Lung (tissue), 12 donors: Measurements from ENCODE around the gene SOX9. TPM values are rescaled to one million over a fixed set of nuclear protein-coding genes. Genes with fewer than 3 reads are reported as not detected.
A peak's percentile ranks its signal among the peaks of the same experiment; 100 is the strongest.

ENCODE experiments used
- ATAC-seq: fragments of 200-7000 bp; cut with Tn5 transposase; one replicate; pipeline ENCODE4 v1.9.1; 2020; ENCODE audit warnings: moderate number of reproducible peaks; ENCODE audit not compliant: insufficient read depth, low FRiP score
- DNase-seq, 3 donors: peaks; one replicate each; pipeline ENCODE4 v3.0.0-alpha.2; 2013 to 2017
- H3K27ac ChIP-seq, 2 donors: one replicate each; pipeline ENCODE4 v1.5.1; 2013; ENCODE audit warnings: mild to moderate bottlenecking in 2 of 2, moderate library complexity in 2 of 2, control low read depth in 1 of 2, inconsistent platforms in 1 of 2, low read depth in 1 of 2, low read length in 1 of 2
- H3K27me3 ChIP-seq, 3 donors: one replicate each; pipeline ENCODE4 v1.5.1; 2013; ENCODE audit warnings: low read length in 2 of 3; ENCODE audit not compliant: control insufficient read depth in 3 of 3, insufficient read depth in 3 of 3
- H3K36me3 ChIP-seq, 4 donors: one replicate each; pipeline ENCODE4 v1.5.1; 2013; ENCODE audit warnings: low read length in 4 of 4, mild to moderate bottlenecking in 1 of 4, moderate library complexity in 1 of 4; ENCODE audit not compliant: control insufficient read depth in 4 of 4, insufficient read depth in 4 of 4
- H3K4me1 ChIP-seq, 5 donors: one replicate each; pipeline ENCODE4 v1.5.1; 2013; ENCODE audit warnings: low read length in 5 of 5, mild to moderate bottlenecking in 2 of 5, moderate library complexity in 1 of 5; ENCODE audit not compliant: control insufficient read depth in 5 of 5, insufficient read depth in 5 of 5
- H3K4me3 ChIP-seq: one replicate; pipeline ENCODE4 v1.5.1; 2013; ENCODE audit warnings: mild to moderate bottlenecking, control low read depth, moderate library complexity
- H3K9ac ChIP-seq, 2 donors: one replicate each; pipeline ENCODE4 v1.5.1; 2013; ENCODE audit warnings: low read length in 2 of 2, control low read depth in 1 of 2; ENCODE audit not compliant: insufficient read depth in 1 of 2
- H3K9me3 ChIP-seq, 4 donors: one replicate each; pipeline ENCODE4 v1.5.1; 2013; ENCODE audit warnings: low read length in 3 of 4, mild to moderate bottlenecking in 1 of 4, moderate library complexity in 1 of 4; ENCODE audit not compliant: control insufficient read depth in 4 of 4, insufficient read depth in 3 of 4
- WGBS, 2 donors: extraction: QIAGEN DNeasy Blood & Tissue Kit; methylation state at CpG; one replicate each; pipeline ENCODE4 v1.1.7; 2013; 5-methylcytosine and 5-hydroxymethylcytosine counted together
- polyA plus RNA-seq, 2 donors: library from polyadenylated mRNA; stranded (reverse); fragments of 200-250 nt; gene quantifications; one replicate each; pipeline ENCODE4 v1.2.1, GENCODE V29; 2013
- total RNA-seq, 2 donors: library from RNA; depleted of rRNA in 1 of 2; stranded (reverse); fragments of >200 nt in 1 of 2; gene quantifications; one replicate each; pipeline ENCODE4 v1.2.1, GENCODE V29; 2014 to 2021
- TF ChIP-seq, protein P1 (sequence below): IDR thresholded peaks from 2 replicates; pipeline ENCODE4 v1.5.1; 2012; ENCODE audit warnings: mild to moderate bottlenecking; ENCODE audit errors: control extremely low read depth, extremely low read depth
- donor health status: control.
- donor health status: control.
- donor health status: Bipolar disorder and iron deficiency.
- donor health status: healthy.
- donor health status: DM: yes; HTN: yes; CAD: no.

Gene SOX9
- total and polyA plus RNA-seq, 4 donors: 2.3 to 19.2 (median 3.8) TPM

GRCh38 chr17:72126575-72127486, 6.0 kb downstream of the SOX9 start:
- DNase-seq (peak; percentile 30 to 57 (median 40)), ATAC-seq (no peak)
- TF ChIP-seq, protein P1, sequence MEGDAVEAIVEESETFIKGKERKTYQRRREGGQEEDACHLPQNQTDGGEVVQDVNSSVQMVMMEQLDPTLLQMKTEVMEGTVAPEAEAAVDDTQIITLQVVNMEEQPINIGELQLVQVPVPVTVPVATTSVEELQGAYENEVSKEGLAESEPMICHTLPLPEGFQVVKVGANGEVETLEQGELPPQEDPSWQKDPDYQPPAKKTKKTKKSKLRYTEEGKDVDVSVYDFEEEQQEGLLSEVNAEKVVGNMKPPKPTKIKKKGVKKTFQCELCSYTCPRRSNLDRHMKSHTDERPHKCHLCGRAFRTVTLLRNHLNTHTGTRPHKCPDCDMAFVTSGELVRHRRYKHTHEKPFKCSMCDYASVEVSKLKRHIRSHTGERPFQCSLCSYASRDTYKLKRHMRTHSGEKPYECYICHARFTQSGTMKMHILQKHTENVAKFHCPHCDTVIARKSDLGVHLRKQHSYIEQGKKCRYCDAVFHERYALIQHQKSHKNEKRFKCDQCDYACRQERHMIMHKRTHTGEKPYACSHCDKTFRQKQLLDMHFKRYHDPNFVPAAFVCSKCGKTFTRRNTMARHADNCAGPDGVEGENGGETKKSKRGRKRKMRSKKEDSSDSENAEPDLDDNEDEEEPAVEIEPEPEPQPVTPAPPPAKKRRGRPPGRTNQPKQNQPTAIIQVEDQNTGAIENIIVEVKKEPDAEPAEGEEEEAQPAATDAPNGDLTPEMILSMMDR: no peak
- H3K9ac ChIP-seq: no peak overlapping the region
- H3K36me3 ChIP-seq: peaks cover 0 to 10% (median 0%) of the 10 kb centered on the region in 4 donors
- peaks cover 0 to 38% (median 9%) of the 10 kb centered on the region in 5 donors for H3K4me1 ChIP-seq
- no peaks in the 10 kb centered on the region for H3K9me3 ChIP-seq
- 60 to 63% methylated on average over 8 of the region's 8 CpGs for WGBS, 2 donors
- no peak overlapping the region for H3K4me3 ChIP-seq
- no peak overlapping the region for H3K27ac ChIP-seq
- H3K27me3 ChIP-seq: peaks cover 0 to 4% (median 2%) of the 10 kb centered on the region in 3 donors

DNA sequence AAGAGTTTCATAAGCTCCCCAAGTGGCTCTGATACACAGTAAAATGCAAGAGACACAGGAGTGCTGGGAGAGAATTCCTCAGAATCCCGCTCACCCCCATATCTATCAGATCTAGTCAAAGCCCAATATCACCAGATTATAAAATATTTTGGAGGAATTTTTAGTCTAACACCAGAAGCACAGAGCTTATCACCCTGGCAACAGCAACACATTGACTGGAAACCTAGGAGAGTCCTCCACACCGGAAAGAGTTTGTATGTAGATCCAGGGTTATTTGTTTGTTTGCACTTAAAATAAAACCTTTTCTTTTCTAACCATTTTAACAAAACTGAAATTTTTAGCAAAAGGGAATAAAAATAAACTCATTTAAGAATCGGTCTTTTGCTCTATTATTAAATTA, 7.2 kb downstream of the SOX9 start:
- DNase-seq (peak; percentile 25 to 63 (median 55)), ATAC-seq (no peak)
- WGBS, 2 donors: 81 to 83% methylated on average over 3 of the region's 3 CpGs
- Histone ChIP-seq H3K9ac (no peak overlapping the region), H3K4me3 (no peak overlapping the region), H3K4me1 (peaks cover 0 to 35% (median 9%) of the 10 kb centered on the region in 5 donors), H3K9me3 (no peaks in the 10 kb centered on the region), H3K27me3 (peaks cover 0 to 3% (median 0%) of the 10 kb centered on the region in 3 donors), H3K36me3 (peaks cover 0 to 6% (median 0%) of the 10 kb centered on the region in 4 donors), H3K27ac (no peak overlapping the region)
- TF ChIP-seq, protein P1: no peak

- no peak overlapping the region for H3K27ac ChIP-seq
- TF ChIP-seq, protein P1: no peak
- H3K9ac ChIP-seq: no peak overlapping the region
- no peak overlapping the region for H3K4me3 ChIP-seq
- ATAC-seq (no peak), DNase-seq (no peak)
- H3K4me1 ChIP-seq: peaks cover 0 to 9% (median 0%) of the 10 kb centered on the region in 5 donors
- H3K9me3 ChIP-seq: no peaks in the 10 kb centered on the region
- H3K27me3 ChIP-seq: no peaks in the 10 kb centered on the region
- H3K36me3 ChIP-seq: no peaks in the 10 kb centered on the region
- WGBS, 2 donors: 52 to 67% methylated on average over 7 of the region's 7 CpGs
Measured at GRCh38 chr17:72134608-72135394, 14.0 kb downstream of the SOX9 start.
